Measurements from ENCODE around the gene GDF15. TPM values are rescaled to one million over a fixed set of nuclear protein-coding genes. Genes with fewer than 3 reads are reported as not detected.
A peak's percentile ranks its signal among the peaks of the same experiment; 100 is the strongest.

Gene GDF15
- total RNA-seq, 1 donor: 28.9 TPM

DNA sequence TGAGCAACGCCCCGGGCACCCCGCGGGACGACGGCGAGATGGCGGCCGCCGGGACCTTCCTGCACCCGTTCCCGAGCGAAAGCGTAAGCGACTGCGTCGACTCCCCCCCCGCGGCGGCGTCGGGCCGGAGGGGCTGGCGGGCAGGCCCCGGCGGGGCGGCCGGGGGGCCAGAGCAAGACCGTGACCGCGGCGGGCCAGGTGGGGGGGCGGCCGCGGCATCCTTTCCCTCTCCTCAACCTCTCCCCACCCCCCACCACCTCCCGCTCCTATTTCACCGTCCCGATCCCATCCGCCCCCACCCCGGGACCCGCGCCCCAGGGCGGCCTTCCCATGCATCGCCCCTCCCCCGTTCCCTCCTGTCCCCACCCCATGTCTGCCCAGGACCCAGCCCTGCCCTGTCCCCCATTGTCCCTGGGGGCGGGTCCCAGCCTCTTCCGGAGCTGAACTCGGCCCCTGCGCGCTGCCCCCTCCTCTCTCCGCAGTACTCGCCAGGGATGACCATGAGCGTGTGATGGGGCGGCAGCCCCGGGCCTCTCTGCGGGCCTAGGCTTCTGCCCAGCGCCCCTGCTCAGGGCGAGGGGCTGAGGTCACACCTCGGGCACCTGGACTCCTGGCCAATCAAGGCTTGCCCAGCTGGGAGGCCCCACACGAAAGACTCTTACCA is 47.9 kb downstream of the GDF15 start:
- DNase-seq (ENCODE audit: low read depth): no peak
- TF ChIP-seq, protein P1, sequence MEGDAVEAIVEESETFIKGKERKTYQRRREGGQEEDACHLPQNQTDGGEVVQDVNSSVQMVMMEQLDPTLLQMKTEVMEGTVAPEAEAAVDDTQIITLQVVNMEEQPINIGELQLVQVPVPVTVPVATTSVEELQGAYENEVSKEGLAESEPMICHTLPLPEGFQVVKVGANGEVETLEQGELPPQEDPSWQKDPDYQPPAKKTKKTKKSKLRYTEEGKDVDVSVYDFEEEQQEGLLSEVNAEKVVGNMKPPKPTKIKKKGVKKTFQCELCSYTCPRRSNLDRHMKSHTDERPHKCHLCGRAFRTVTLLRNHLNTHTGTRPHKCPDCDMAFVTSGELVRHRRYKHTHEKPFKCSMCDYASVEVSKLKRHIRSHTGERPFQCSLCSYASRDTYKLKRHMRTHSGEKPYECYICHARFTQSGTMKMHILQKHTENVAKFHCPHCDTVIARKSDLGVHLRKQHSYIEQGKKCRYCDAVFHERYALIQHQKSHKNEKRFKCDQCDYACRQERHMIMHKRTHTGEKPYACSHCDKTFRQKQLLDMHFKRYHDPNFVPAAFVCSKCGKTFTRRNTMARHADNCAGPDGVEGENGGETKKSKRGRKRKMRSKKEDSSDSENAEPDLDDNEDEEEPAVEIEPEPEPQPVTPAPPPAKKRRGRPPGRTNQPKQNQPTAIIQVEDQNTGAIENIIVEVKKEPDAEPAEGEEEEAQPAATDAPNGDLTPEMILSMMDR (IDR thresholded peaks at IDR 0.05; ENCODE audit: insufficient read depth, low read depth, low read length): no peak
- peak overlapping the region; percentile 35 for H3K4me3 ChIP-seq (ENCODE audit: low read depth, low read length)

DNA sequence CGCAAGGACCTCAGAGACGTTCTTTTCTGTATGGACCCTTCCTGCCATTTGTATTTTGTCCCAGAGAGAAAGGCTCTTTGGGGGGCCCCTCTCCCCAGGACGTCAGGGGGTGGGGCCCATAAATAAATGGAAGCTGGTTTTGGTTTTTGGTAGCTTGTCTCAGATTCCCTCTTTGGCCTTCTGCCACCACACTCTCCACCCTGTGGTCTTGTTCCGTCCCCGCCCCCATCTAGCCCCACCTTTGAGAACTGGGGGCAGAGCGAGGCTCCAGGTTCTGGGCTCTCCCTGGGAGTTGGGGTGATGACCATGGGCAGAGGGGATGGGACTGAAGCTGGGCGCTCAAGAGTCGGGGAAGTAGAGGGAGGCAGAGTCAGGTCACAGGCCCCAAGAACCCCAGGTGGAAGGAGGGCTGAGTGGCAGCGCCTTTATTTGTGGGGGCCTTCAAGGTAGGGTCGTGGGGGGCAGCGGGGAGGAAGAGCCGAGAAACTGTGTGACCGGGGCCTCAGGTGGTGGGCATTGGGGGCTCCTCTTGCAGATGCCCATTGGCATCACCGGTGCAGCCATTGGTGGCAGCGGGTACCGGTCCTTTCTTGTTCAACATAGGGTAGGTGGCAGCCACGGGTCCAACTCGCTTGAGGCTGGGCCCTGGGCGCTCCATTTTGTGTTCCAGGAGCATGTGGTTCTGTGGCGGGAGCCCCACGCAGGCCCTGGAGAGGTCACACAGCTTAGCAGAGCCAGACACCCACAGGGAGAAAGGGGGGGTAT is 48.6 kb downstream of the GDF15 start:
- DNase-seq (ENCODE audit: low read depth): no peak
- no peak overlapping the region for H3K4me3 ChIP-seq (ENCODE audit: low read depth, low read length)

DNA sequence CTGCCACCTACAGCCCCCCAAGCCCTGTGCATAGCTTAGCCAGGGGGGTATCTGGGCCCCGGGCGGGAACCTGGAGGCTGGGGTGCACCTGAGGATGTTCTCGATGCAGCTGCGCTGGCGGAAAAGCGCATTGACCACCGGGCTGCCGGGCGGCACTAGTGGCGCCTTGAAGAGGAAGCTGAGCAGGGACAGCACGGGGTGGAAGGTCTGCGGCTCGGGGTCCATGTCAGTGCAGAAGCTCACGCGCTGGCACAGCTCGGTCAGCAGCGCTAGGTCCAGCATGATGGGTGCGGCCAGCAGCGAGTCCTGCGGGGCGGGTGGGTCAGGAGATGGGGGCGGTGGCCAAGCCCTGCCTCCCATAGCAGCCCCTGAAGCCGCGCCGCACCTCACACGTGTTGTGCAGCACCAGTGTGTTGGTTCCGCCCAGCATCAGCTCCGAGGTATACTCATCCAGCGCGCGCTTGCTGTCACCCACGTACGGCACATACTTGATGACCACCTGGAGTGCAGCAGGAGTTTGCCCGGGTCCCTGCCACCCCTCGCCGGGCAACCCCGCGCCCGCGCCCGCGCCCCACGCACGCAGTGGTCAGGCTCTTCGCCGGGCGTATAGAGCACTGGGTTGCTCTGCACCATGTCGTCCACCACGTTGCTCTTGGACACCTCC is 49.4 kb downstream of the GDF15 start:
- TF ChIP-seq, protein P1 (IDR thresholded peaks at IDR 0.05; ENCODE audit: insufficient read depth, low read depth, low read length): no peak
- no peak for DNase-seq (ENCODE audit: low read depth)
- no peak overlapping the region for H3K4me3 ChIP-seq (ENCODE audit: low read depth, low read length)

More for the DNA sequence above, 48.6 kb downstream of the GDF15 start:
- TF ChIP-seq, protein P1 (IDR thresholded peaks at IDR 0.05; ENCODE audit: insufficient read depth, low read depth, low read length): no peak

DNA sequence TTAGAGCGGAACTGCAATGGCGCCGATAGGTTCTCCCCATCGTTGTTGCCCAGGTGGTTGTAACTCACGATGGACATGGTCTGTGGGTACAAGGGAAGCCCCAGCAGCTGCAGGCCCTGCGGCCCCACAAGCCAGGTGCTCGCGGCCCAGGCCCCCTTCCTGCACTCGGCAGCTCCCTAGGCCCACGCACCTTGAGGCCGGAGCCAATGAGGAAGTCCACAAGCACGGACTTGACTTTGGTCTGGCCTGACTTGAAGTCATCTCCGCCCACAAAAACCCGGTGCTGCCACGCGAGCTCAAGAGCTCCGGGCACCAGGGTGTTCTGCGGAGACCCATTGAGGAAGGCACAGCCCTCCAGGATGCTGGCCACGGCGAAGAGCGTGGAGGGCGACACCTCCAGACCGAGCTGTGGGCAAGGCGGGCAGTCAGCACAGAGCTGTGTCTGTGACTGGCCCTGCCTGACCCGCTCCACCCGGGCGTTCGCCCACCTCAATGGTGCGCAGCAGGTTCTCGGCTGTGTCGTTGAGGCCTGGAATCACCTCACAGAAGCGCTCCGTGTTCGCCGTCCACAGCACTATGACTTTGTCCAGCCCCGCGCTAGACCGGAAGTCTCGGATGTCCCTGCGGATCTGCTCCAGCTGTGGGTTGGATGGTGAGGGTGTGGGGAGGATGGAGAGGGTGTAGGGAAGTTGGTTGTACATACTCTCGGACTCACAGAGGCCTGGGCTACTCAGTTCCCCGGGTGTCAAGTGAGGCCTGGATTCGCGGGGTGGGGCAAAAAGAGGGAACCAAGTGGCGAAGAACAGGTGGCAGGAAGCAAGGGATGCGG is 50.1 kb downstream of the GDF15 start:
- TF ChIP-seq, protein P1 (IDR thresholded peaks at IDR 0.05; ENCODE audit: insufficient read depth, low read depth, low read length): no peak
- DNase-seq (ENCODE audit: low read depth): no peak
- H3K4me3 ChIP-seq (ENCODE audit: low read depth, low read length): peak overlapping the region; percentile 81

DNA sequence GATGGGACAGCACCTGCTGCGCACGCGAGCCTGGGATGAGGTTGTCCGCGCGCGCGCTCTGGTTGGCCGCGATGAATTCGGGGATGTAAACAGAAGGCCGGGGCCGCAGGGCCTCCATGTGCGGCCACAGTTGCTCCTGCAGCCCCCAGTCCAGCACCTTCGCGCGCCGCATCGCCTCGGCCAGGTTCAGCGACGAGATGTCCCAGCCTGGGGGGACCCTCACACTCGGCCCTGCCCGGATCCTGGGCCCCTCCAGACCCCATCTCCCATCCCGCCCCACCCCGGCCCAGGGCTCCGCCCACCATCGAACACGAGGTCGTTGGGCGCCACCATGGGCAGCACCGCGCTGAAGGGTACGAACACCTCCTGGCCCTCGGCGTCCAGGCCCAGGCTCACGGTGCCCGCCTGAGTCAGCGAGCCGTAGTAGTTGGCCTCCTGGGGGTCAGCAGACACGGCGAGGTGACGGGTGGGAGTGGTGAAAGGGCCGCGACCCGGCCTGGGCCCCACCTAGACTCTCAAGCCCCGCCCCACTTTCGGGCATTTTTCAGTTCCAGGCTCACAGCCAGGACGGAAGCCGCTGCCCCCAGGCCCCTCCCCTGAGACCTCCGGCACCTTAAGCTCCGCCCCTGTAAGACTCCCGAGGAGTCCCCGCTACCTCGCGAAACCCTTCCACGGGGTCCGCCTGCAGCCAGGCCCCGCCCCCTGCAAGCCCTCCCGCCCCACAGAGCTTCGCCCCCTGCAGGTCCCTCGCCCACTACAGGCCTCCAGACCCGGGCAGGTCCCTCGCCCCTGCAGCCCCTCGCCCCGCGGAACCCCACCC is 50.9 kb downstream of the GDF15 start:
- TF ChIP-seq, protein P1 (IDR thresholded peaks at IDR 0.05; ENCODE audit: insufficient read depth, low read depth, low read length): no peak
- peak overlapping the region; percentile 81 for H3K4me3 ChIP-seq (ENCODE audit: low read depth, low read length)
- DNase-seq (ENCODE audit: low read depth): peak; percentile 95

Data from fibroblast of villous mesenchyme (primary cell).